NT2/D1 (cell line): Measurements from ENCODE around the gene ATP2C1.

ENCODE experiments used
- DNase-seq: peaks from one replicate; pipeline ENCODE4 v3.0.0-alpha.2; 2011; ENCODE audit warnings: low read depth, low spot score
- H3K27me3 ChIP-seq: 2 replicates; pipeline ENCODE4 v1.6.0; 2011; ENCODE audit warnings: mild to moderate bottlenecking; ENCODE audit not compliant: insufficient read length, insufficient read depth
- H3K36me3 ChIP-seq: 2 replicates; pipeline ENCODE4 v1.6.1; 2011; ENCODE audit warnings: mild to moderate bottlenecking, low read length, mixed read lengths; ENCODE audit not compliant: insufficient read depth, insufficient read length
- H3K4me1 ChIP-seq: 2 replicates; pipeline ENCODE4 v1.5.1; 2011; ENCODE audit not compliant: insufficient read depth, insufficient read length
- H3K4me3 ChIP-seq: 2 replicates; pipeline ENCODE4 v1.5.1; 2011; ENCODE audit warnings: low read depth; ENCODE audit not compliant: insufficient read length
- H3K9ac ChIP-seq: 2 replicates; pipeline ENCODE4 v1.6.0; 2011; ENCODE audit warnings: low read depth; ENCODE audit not compliant: insufficient read length
- H3K9me3 ChIP-seq: 2 replicates; pipeline ENCODE4 v1.5.1; 2011; ENCODE audit warnings: mild to moderate bottlenecking, low read length; ENCODE audit not compliant: insufficient read depth
- SUZ12 ChIP-seq: IDR thresholded peaks from 2 replicates; pipeline ENCODE4 v1.6.1; 2011; ENCODE audit not compliant: insufficient read length, insufficient read depth; ENCODE audit errors: extremely low read depth
- YY1 ChIP-seq: IDR thresholded peaks from 2 replicates; pipeline ENCODE4 v1.6.1; 2011; ENCODE audit not compliant: insufficient read length, insufficient read depth
- ZNF274 ChIP-seq: IDR thresholded peaks from 2 replicates; pipeline ENCODE4 v1.6.1; 2011; ENCODE audit warnings: mild to moderate bottlenecking, low read depth, low read length

The ATP2C1 gene

GRCh38 chr3:130906374-130906995 is 12.6 kb downstream of the ATP2C1 start:
- Histone ChIP-seq H3K27me3 (no peaks in the 10 kb centered on the region), H3K4me3 (no peak overlapping the region), H3K9ac (no peak overlapping the region), H3K36me3 (no peaks in the 10 kb centered on the region), H3K9me3 (no peaks in the 10 kb centered on the region), H3K4me1 (no peaks in the 10 kb centered on the region)
- DNase-seq = no peak
- TF ChIP-seq YY1 (no peak), SUZ12 (no peak), ZNF274 (no peak)

GRCh38 chr3:130907500-130907899 is 13.6 kb downstream of the ATP2C1 start:
- H3K27me3 ChIP-seq = no peaks in the 10 kb centered on the region
- TF ChIP-seq YY1 (no peak), SUZ12 (no peak), ZNF274 (no peak)
- H3K9me3 ChIP-seq = no peaks in the 10 kb centered on the region
- H3K4me1 ChIP-seq = no peaks in the 10 kb centered on the region
- no peak for DNase-seq
- H3K36me3 ChIP-seq = no peaks in the 10 kb centered on the region
- H3K4me3 ChIP-seq = no peak overlapping the region
- no peak overlapping the region for H3K9ac ChIP-seq

- no peak overlapping the region for H3K9ac ChIP-seq
- no peak for DNase-seq
- no peak overlapping the region for H3K4me3 ChIP-seq
- no peaks in the 10 kb centered on the region for H3K9me3 ChIP-seq
- H3K27me3 ChIP-seq = no peaks in the 10 kb centered on the region
- no peaks in the 10 kb centered on the region for H3K4me1 ChIP-seq
- no peaks in the 10 kb centered on the region for H3K36me3 ChIP-seq
- TF ChIP-seq SUZ12 = no peak
- TF ChIP-seq YY1 = no peak
- no peak for TF ChIP-seq ZNF274
Measured at GRCh38 chr3:130907966-130908365, 14.1 kb downstream of the ATP2C1 start.

GRCh38 chr3:130915567-130916292 is 21.8 kb downstream of the ATP2C1 start:
- Histone ChIP-seq H3K9ac (no peak overlapping the region), H3K36me3 (peaks cover 4% of the 10 kb centered on the region), H3K4me1 (no peaks in the 10 kb centered on the region), H3K9me3 (no peaks in the 10 kb centered on the region), H3K4me3 (no peak overlapping the region), H3K27me3 (no peaks in the 10 kb centered on the region)
- no peak for DNase-seq
- TF ChIP-seq ZNF274 (no peak), YY1 (no peak), SUZ12 (no peak)

GRCh38 chr3:130916507-130917167 is 22.8 kb downstream of the ATP2C1 start:
- Histone ChIP-seq H3K36me3 (peaks cover 4% of the 10 kb centered on the region), H3K9ac (no peak overlapping the region), H3K4me3 (no peak overlapping the region), H3K4me1 (no peaks in the 10 kb centered on the region), H3K27me3 (no peaks in the 10 kb centered on the region), H3K9me3 (no peaks in the 10 kb centered on the region)
- TF ChIP-seq SUZ12 (no peak), YY1 (no peak), ZNF274 (no peak)
- DNase-seq = no peak

GRCh38 chr3:130918328-130918727 is 24.4 kb downstream of the ATP2C1 start:
- Histone ChIP-seq H3K4me1 (no peaks in the 10 kb centered on the region), H3K9me3 (peaks cover 3% of the 10 kb centered on the region), H3K36me3 (peaks cover 4% of the 10 kb centered on the region), H3K9ac (no peak overlapping the region), H3K4me3 (no peak overlapping the region), H3K27me3 (no peaks in the 10 kb centered on the region)
- DNase-seq = no peak
- TF ChIP-seq ZNF274 = no peak
- TF ChIP-seq YY1 = no peak
- no peak for TF ChIP-seq SUZ12

GRCh38 chr3:130925628-130926027 is 31.7 kb downstream of the ATP2C1 start:
- no peak for TF ChIP-seq ZNF274
- no peak for TF ChIP-seq YY1
- no peak for TF ChIP-seq SUZ12
- Histone ChIP-seq H3K4me1 (peaks cover 8% of the 10 kb centered on the region), H3K9me3 (peaks cover 14% of the 10 kb centered on the region), H3K27me3 (no peaks in the 10 kb centered on the region), H3K4me3 (no peak overlapping the region), H3K9ac (no peak overlapping the region), H3K36me3 (peaks cover 4% of the 10 kb centered on the region)
- DNase-seq = no peak
